Kidney epithelial cell (primary cell): ENCODE data around the gene RUNX1. TPM values are rescaled to one million over a fixed set of nuclear protein-coding genes. Genes with fewer than 3 reads are reported as not detected.

Experiments used
- DNase-seq: peaks from one replicate; pipeline ENCODE4 v3.0.0-alpha.2; 2010; ENCODE audit warnings: low read depth
- H3K27me3 ChIP-seq: 2 replicates; pipeline ENCODE4 v1.6.0; 2011; ENCODE audit warnings: low read length; ENCODE audit not compliant: control insufficient read depth, insufficient read depth
- H3K36me3 ChIP-seq: 2 replicates; pipeline ENCODE4 v1.5.1; 2011; ENCODE audit warnings: low read length; ENCODE audit not compliant: control insufficient read depth, insufficient read depth
- H3K4me3 ChIP-seq: 2 replicates; pipeline ENCODE4 v1.5.1; 2011; ENCODE audit warnings: low read depth, mild to moderate bottlenecking, control low read depth, low read length
- CTCF ChIP-seq: IDR thresholded peaks from 2 replicates; pipeline ENCODE4 v1.5.1; 2011; ENCODE audit warnings: mild to moderate bottlenecking, moderate library complexity, low read length, control low read depth, inconsistent platforms; ENCODE audit not compliant: insufficient read depth, poor library complexity, severe bottlenecking
- total RNA-seq: library from RNA; depleted of rRNA; stranded (reverse); fragments of >200 nt; gene quantifications from 2 replicates; pipeline ENCODE4 v1.2.3, GENCODE V29; 2015

Gene RUNX1
- total RNA-seq, 1 donor from 2014 or later = 43.0 TPM

GRCh38 chr21:34859976-34860653 lies 189.0 kb downstream of the RUNX1 start:
- Histone ChIP-seq H3K27me3 (no peaks in the 10 kb centered on the region), H3K4me3 (no peak overlapping the region), H3K36me3 (peaks cover 9% of the 10 kb centered on the region)
- no peak for TF ChIP-seq CTCF
- no peak for DNase-seq

- Histone ChIP-seq H3K36me3 (peaks cover 9% of the 10 kb centered on the region), H3K27me3 (no peaks in the 10 kb centered on the region), H3K4me3 (no peak overlapping the region)
- TF ChIP-seq CTCF = no peak
- DNase-seq = no peak
Observed at GRCh38 chr21:34858559-34858958, 190.5 kb downstream of the RUNX1 start.

- Histone ChIP-seq H3K27me3 (no peaks in the 10 kb centered on the region), H3K36me3 (peaks cover 9% of the 10 kb centered on the region), H3K4me3 (no peak overlapping the region)
- no peak for DNase-seq
- peak; percentile 4 for TF ChIP-seq CTCF
Observed at GRCh38 chr21:34857874-34858273, 191.2 kb downstream of the RUNX1 start.

GRCh38 chr21:34857122-34857713 lies 191.9 kb downstream of the RUNX1 start:
- Histone ChIP-seq H3K27me3 (no peaks in the 10 kb centered on the region), H3K36me3 (peaks cover 9% of the 10 kb centered on the region), H3K4me3 (no peak overlapping the region)
- DNase-seq = no peak
- TF ChIP-seq CTCF = no peak

- no peak for DNase-seq
- no peak for TF ChIP-seq CTCF
- H3K36me3 ChIP-seq = no peaks in the 10 kb centered on the region
- H3K27me3 ChIP-seq = no peaks in the 10 kb centered on the region
- no peak overlapping the region for H3K4me3 ChIP-seq
Observed at GRCh38 chr21:34852448-34852847, 196.7 kb downstream of the RUNX1 start.
